Large intestine (tissue), 3 donors: ENCODE data around the gene IRX5. TPM values are rescaled to one million over a fixed set of nuclear protein-coding genes. Genes with fewer than 3 reads are reported as not detected.

ENCODE experiments used
- DNase-seq, 2 donors: peaks; one replicate each; pipeline versions ENCODE4 v3.0.0 to v3.0.0-alpha.2; 2013
- H3K27ac ChIP-seq: one replicate; pipeline ENCODE4 v1.5.1; 2013; ENCODE audit warnings: low read length
- H3K27me3 ChIP-seq: 2 replicates; pipeline ENCODE4 v1.6.1; 2013; ENCODE audit warnings: low read length; ENCODE audit not compliant: control insufficient read depth, insufficient read depth
- H3K36me3 ChIP-seq: 2 replicates; pipeline ENCODE4 v1.6.1; 2013; ENCODE audit warnings: low read length; ENCODE audit not compliant: control insufficient read depth, insufficient read depth
- H3K4me1 ChIP-seq: one replicate; pipeline ENCODE4 v1.6.1; 2013; ENCODE audit warnings: low read length; ENCODE audit not compliant: control insufficient read depth, insufficient read depth
- H3K4me3 ChIP-seq: one replicate; pipeline ENCODE4 v1.5.1; 2013; ENCODE audit warnings: low read length
- H3K9me3 ChIP-seq: one replicate; pipeline ENCODE4 v1.6.1; 2013; ENCODE audit warnings: mild to moderate bottlenecking, low read depth, low read length, moderate library complexity; ENCODE audit not compliant: control insufficient read depth
- WGBS: methylation state at CpG from one replicate; pipeline ENCODE4 v1.1.5; 2013; ENCODE audit warnings: low lambda C conversion rate; ENCODE audit not compliant: insufficient coverage; 5-methylcytosine and 5-hydroxymethylcytosine counted together
- polyA plus RNA-seq: library from polyadenylated mRNA; unstranded; fragments of 120-200 nt; gene quantifications from one replicate; pipeline ENCODE4 v1.2.1, GENCODE V29; 2013

The IRX5 gene
- polyA plus RNA-seq, 1 donor, result 0.10 TPM

DNA sequence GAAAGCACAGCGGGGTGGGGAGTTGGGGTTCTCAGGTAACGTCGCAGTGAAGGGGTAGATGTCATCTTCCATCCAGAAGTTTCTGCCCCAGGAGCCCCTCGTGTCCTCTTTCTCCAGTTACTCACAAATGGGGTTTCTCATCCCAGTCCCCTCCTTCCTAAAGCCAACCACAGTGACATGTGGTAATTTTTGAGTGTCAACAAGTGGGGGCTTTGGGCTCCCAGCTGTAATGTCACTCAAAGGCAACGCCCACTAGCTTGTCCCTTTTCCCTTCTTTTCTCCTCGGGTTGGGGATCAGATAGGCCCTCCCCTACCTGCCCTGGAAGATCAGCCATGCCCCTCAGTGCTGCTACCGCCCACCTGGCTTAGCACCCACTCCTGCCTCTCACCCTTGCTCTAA, 14.4 kb downstream of the IRX5 start:
- peaks cover 76% of the 10 kb centered on the region for H3K27me3 ChIP-seq

DNA sequence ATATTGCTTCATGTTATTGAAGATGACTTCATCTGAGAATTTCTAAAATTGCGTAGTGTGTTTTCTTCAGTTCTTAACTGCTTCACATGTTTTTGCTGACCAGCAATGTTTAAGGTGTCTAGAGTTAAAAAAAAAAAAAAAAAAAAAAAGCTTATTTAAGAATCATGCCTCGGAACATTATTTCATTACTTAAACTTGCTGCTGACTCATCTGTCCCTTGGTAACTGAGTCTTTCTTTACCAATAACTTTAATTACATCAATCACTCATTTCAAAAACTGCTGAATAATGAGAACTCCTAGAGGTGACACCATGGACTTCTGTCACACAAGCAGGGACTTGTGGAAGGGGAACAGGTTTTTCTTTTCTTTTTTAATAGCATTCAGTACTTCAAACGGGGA, 16.2 kb downstream of the IRX5 start:
- no peaks in the 10 kb centered on the region for H3K9me3 ChIP-seq
- H3K4me3 ChIP-seq, result no peak overlapping the region
- DNase-seq, result no peak
- H3K36me3 ChIP-seq, result no peaks in the 10 kb centered on the region
- WGBS, result 83% methylated on average over 1 of the region's 3 CpGs
- H3K27me3 ChIP-seq, result peaks cover 65% of the 10 kb centered on the region
- no peaks in the 10 kb centered on the region for H3K4me1 ChIP-seq
- no peak overlapping the region for H3K27ac ChIP-seq

More for the DNA sequence above, 14.4 kb downstream of the IRX5 start:
- H3K9me3 ChIP-seq, result no peaks in the 10 kb centered on the region
- H3K36me3 ChIP-seq, result no peaks in the 10 kb centered on the region
- H3K4me3 ChIP-seq, result no peak overlapping the region
- H3K27ac ChIP-seq, result no peak overlapping the region
- H3K4me1 ChIP-seq, result no peaks in the 10 kb centered on the region
- no peak for DNase-seq
- no CpG with 5 or more reads among the region's 7 CpGs for WGBS

DNA sequence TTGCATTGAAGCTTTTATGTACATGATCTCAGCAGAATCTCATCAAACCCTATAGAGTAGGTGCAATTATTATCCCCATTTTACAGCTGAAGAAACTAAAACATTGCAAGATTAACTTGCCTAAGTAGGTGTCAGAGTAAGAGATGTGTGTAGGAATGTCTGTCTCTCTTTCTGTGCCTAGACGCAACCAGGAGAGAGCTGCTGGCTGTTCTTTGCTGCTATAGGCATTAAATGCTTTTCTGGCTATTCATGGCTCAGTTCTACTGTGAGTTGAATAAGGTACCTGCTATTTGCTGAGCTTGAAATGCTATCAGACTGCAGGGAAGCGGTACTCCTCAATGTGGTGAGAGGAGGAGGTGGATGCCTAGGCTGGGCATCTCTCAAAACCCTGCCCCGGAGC, 17.0 kb downstream of the IRX5 start:
- Histone ChIP-seq H3K27me3 (peaks cover 64% of the 10 kb centered on the region), H3K4me1 (no peaks in the 10 kb centered on the region), H3K9me3 (no peaks in the 10 kb centered on the region), H3K4me3 (no peak overlapping the region), H3K36me3 (no peaks in the 10 kb centered on the region), H3K27ac (no peak overlapping the region)
- no peak for DNase-seq
- no CpG with 5 or more reads among the region's 3 CpGs for WGBS

DNA sequence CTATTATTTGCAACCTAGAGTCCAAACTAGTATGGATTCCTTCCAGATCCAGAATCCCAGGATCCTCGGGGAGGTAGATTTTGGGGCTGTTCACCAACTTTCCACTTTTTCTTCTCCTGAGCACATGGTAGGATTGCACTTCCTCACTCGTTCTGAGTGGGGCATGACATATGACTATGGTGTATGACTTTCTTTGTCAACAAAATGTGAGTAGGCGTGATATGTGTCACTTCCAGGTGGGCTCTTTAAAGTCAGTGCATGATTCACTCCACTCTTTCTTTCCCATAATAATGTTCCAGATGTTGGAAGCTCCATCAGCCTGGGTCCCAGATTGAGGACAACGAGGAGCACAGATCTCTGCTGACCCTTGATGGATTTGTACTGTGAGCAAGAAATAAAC, 21.5 kb downstream of the IRX5 start:
- DNase-seq, result no peak
- Histone ChIP-seq H3K27me3 (peaks cover 32% of the 10 kb centered on the region), H3K27ac (no peak overlapping the region), H3K4me3 (no peak overlapping the region), H3K9me3 (no peaks in the 10 kb centered on the region), H3K4me1 (no peaks in the 10 kb centered on the region), H3K36me3 (no peaks in the 10 kb centered on the region)
- 0% methylated on average over 1 of the region's 4 CpGs for WGBS

DNA sequence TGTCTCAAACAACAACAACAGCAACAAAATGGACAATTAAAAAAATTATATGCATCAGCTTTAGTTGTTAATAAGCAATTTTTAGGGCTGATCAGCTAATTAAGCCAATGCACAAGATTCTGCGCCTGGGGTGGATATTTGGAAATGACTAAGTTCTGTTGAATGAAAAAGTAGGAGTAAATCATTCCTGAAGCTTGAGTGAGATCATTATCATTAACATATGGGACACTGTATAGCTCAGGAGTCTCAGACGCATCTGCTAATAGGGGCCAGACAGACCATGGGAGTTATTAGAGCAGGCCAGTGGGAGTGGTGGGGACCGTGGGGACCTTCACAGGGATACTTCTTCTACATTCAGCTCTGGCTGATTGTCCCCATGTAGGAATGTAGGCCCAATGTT, 22.8 kb downstream of the IRX5 start:
- no CpG with 5 or more reads among the region's 3 CpGs for WGBS
- no peak overlapping the region for H3K27ac ChIP-seq
- DNase-seq, result no peak
- no peaks in the 10 kb centered on the region for H3K9me3 ChIP-seq
- no peaks in the 10 kb centered on the region for H3K36me3 ChIP-seq
- no peak overlapping the region for H3K4me3 ChIP-seq
- H3K27me3 ChIP-seq, result peaks cover 24% of the 10 kb centered on the region
- H3K4me1 ChIP-seq, result no peaks in the 10 kb centered on the region

DNA sequence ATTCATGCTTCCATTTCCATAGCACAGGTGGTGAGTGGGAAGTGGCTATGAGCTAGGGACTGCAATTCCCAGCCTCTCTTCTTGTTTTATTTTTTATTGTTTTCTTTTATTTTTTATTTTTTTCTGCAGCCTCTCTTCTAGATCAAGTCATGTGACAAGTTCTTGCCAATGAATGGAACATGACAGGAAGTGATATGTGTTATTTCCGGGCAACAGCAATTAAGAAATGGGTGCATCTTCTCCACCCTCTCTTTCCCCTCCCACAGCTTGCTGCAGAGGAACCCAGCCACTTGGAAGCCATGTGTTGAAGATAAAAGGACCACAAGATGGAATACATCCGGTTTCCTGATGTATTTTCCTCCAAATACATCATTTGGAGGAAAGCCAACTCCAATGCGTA, 23.6 kb downstream of the IRX5 start:
- no peak for DNase-seq
- WGBS, result 100% methylated on average over 2 of the region's 3 CpGs
- peaks cover 19% of the 10 kb centered on the region for H3K27me3 ChIP-seq
- no peaks in the 10 kb centered on the region for H3K9me3 ChIP-seq
- H3K27ac ChIP-seq, result no peak overlapping the region
- no peak overlapping the region for H3K4me3 ChIP-seq
- H3K36me3 ChIP-seq, result no peaks in the 10 kb centered on the region
- H3K4me1 ChIP-seq, result no peaks in the 10 kb centered on the region

DNA sequence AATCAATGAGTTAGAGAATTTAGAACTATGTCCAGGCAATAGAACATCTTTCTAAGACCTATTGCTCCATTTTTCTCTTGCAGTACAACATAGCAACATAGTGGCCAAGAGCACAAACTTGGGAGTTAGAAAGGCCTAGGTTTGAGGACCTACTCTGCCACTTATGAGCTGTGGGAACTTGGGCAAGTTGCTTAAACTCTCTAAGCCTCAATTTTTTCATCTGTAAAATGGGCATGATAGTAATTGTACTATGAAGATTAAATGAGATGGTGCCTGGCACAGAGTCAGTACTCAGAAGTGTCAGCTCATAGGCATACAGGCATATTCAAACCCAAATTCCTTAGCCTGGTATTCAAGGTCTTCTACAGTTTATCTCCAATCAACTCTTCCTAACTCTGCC, 25.1 kb downstream of the IRX5 start:
- DNase-seq, result no peak
- Histone ChIP-seq H3K27me3 (peaks cover 11% of the 10 kb centered on the region), H3K4me1 (no peaks in the 10 kb centered on the region), H3K4me3 (no peak overlapping the region), H3K9me3 (no peaks in the 10 kb centered on the region), H3K36me3 (no peaks in the 10 kb centered on the region), H3K27ac (no peak overlapping the region)

DNA sequence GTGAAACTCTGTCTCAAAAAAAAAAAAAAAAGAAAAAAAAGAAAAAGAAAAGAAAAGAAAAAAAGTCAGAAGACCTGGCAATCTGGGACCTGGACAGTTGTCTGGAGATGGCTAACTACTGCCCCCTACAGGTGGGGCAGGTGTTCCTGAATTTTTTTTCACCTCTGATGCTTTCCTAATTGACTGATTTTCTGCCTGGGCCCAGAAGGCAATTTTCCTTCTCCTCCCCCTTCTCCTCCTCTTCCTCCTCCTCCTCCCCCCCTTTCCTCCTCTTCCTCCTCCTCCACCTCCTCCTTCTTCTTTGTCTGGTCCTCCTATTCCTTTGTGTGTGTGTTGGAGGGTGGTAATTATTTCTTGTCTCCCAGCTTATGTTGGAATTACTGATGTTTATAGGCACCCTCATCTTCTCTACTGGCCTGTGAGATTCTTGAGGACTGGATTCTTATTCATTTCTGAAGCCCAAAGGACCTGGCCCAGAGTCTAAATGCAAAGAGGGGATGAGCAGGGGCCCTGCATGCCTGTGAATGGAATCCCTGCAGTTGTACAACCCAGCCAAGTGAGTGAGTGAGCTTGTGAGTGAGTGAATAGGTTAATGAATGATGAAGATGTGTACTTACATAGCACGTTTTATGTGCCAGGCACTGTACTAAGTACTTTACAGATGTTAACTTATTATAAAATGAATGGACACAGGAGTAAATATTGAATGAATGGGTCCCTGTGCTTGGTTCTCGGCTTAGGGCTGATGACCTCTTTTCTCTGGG, 26.9 kb downstream of the IRX5 start:
- WGBS, result 33% methylated on average over 1 of the region's 2 CpGs

DNA sequence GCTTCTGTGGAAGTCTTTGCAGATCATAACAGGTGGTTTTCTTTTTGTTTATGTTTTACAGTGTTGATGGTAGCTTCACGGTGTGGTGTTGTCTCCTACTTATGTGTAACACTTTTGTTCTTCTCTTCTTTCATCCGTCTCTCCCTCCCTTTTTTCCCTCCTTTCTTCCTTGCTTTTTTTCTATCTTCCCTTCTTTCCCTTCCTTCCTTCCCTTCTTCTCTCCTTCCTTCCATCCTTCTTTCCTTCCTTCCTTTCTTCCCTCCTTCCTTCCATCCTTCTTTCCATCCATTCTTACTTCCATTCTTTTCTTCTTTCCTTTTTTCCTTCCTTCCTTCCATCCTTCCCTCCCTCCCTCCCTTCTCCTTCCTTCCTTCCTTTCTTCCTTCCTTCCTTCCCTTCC, 31.4 kb downstream of the IRX5 start:
- no peak overlapping the region for H3K4me3 ChIP-seq
- H3K9me3 ChIP-seq, result no peaks in the 10 kb centered on the region
- no peaks in the 10 kb centered on the region for H3K4me1 ChIP-seq
- DNase-seq, result no peak
- 76% methylated on average over 2 of the region's 2 CpGs for WGBS
- H3K27ac ChIP-seq, result no peak overlapping the region
- no peaks in the 10 kb centered on the region for H3K27me3 ChIP-seq
- no peaks in the 10 kb centered on the region for H3K36me3 ChIP-seq

More for the DNA sequence above, 26.9 kb downstream of the IRX5 start:
- Histone ChIP-seq H3K27me3 (no peaks in the 10 kb centered on the region), H3K9me3 (no peaks in the 10 kb centered on the region), H3K36me3 (no peaks in the 10 kb centered on the region), H3K4me3 (no peak overlapping the region), H3K27ac (no peak overlapping the region), H3K4me1 (no peaks in the 10 kb centered on the region)
- no peak for DNase-seq

DNA sequence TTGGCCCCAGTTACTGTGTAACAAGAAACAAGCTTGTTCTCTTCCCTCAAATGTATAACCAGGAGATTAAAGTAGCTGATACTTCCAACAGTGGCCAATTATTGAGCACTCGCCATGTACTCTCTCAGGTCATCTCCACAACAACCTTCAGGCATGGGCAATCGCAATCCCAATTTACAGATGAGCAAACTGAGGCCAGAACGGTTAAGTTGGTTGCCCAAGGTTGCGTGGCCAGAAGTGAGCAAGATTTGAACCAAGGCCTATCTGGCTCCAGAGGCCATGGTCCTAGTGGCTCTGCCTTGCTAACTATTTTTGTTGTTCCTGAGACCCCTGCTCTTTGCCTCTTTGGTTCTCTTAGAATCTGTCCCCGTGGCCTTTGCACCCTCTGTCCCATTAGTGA, 33.6 kb downstream of the IRX5 start:
- DNase-seq, result no peak
- Histone ChIP-seq H3K4me1 (no peaks in the 10 kb centered on the region), H3K36me3 (no peaks in the 10 kb centered on the region), H3K27me3 (no peaks in the 10 kb centered on the region), H3K27ac (no peak overlapping the region), H3K9me3 (no peaks in the 10 kb centered on the region), H3K4me3 (no peak overlapping the region)
- WGBS, result no CpG with 5 or more reads among the region's 5 CpGs

DNA sequence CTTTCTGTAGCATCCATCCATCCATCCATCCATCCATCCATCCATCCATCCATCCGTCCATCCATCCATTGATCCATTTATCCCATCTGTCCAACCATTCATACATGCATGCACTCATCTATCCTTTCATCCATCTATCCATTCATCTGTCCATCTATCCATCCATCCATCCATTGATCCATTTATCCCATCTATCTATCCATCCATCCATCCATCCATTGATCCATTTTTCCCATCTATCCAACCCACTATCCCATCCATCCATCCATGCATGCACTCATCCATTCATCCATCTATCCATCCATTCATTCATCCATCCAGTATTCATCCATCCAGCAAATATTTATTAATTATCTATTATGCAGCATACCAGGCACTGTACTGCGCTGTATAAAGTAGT, 34.8 kb downstream of the IRX5 start:
- no peak overlapping the region for H3K4me3 ChIP-seq
- 100% methylated on average over 1 of the region's 2 CpGs for WGBS
- no peaks in the 10 kb centered on the region for H3K9me3 ChIP-seq
- no peak overlapping the region for H3K27ac ChIP-seq
- H3K27me3 ChIP-seq, result no peaks in the 10 kb centered on the region
- H3K36me3 ChIP-seq, result no peaks in the 10 kb centered on the region
- H3K4me1 ChIP-seq, result no peaks in the 10 kb centered on the region
- no peak for DNase-seq
